ENCODE data around the gene DHRSX.
"Not testable (repeated sequence)": the region's sequence is repeated elsewhere in the genome, so short reads cannot be mapped to it uniquely, and the experiment has no call there.

DHRSX gene

GRCh38 chrX:2474963-2475726, 25.6 kb downstream of the DHRSX start:
- DNase-seq (ENCODE audit: low read depth) = no peak

DNA sequence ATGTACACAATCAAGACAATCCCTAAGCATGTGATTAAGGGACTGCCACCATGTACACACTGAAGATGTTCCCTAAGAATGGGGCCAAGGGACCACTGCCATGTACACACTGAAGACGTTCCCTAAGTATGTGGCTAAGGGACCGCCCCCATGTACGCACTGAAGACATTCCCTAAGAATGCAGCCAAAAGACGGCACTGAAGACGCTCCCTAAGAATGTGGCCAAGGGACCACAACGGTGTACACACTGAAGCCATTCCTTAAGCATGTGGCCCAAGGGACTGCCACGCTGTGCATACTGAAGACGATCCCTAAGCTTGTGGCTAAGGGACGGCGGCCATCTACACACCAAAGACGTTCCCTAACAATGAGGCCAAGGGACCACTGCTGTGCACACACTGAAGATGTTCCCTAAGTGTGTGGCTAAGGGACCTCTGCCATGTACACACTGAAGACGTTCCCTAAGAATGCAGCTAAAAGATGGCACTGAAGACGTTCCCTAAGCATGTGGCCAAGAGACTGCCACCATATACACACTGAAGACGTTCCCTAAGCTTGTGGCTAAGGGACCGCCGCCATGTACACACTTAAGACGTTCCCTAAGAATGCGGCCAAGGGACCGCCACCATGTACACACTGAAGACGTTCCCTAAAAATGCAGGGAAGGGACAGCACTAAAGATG, 26.4 kb downstream of the DHRSX start:
- DNase-seq (ENCODE audit: low read depth) = no peak

DNA sequence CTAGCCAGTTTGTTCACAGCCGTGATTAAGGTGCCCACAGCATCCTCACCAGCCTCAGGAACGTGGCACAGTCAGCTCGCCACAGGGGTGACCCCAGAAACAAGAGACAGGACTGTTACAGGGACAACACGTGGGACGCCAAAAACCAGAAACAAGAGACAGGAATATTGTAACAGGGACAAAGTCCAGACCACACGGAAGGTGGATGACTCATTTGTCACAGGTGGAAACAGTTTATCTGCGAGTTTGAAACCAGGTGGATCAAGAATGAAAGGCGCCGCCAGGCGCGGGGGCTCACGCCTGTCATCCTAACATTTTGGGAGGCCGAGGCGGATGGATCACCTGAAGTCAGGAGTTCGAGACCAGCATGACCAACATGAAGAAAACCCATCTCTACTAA, 27.7 kb downstream of the DHRSX start:
- not testable (repeated sequence) for DNase-seq (ENCODE audit: low read depth)

- DNase-seq (ENCODE audit: low read depth) = no peak
Measured at GRCh38 chrX:2471641-2472040, 29.1 kb downstream of the DHRSX start.

GRCh38 chrX:2471126-2471525, 29.6 kb downstream of the DHRSX start:
- DNase-seq (ENCODE audit: low read depth) = not testable (repeated sequence)

DNA sequence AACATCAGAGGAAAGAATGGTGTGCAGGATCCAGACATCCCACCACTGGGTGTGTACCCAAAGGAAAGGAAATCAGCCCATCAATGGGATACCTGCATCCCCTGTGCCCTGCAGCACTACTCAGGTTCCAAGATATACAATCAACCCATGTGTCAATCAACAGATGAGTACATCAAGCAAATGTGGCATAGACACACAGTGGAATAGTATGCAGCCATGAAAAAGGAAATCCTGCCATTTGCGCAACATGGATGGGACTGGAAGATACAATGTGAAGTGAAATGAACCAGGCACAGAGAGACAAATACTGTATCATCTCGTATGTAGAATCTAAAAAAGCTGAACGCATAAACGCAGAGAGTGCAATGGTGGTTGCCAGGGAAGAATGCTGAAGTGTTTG, 30.9 kb downstream of the DHRSX start:
- DNase-seq (ENCODE audit: low read depth) = not testable (repeated sequence)

DNA sequence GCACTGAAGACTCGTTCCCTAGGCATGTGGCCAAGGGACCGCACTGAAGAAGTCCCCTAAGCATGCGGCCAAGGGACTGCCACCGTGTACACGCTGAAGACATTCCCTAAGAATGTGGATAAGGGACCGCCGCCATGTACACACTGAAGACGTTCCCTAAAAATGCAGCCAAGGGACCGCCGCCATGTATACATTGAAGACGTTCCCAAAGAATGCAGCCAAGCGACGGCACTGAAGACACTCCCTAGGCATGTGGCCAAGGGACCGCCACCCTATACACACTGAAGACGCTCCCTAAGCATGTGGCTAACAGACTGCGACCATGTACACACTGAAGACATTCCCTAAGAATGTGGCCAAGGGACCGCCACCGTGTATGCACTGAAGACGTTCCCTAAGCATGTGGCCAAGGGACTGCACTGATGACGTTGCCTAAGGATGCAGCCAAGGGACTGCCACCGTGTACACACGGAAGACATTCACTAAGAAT, 31.5 kb downstream of the DHRSX start:
- DNase-seq (ENCODE audit: low read depth) = no peak

DNA sequence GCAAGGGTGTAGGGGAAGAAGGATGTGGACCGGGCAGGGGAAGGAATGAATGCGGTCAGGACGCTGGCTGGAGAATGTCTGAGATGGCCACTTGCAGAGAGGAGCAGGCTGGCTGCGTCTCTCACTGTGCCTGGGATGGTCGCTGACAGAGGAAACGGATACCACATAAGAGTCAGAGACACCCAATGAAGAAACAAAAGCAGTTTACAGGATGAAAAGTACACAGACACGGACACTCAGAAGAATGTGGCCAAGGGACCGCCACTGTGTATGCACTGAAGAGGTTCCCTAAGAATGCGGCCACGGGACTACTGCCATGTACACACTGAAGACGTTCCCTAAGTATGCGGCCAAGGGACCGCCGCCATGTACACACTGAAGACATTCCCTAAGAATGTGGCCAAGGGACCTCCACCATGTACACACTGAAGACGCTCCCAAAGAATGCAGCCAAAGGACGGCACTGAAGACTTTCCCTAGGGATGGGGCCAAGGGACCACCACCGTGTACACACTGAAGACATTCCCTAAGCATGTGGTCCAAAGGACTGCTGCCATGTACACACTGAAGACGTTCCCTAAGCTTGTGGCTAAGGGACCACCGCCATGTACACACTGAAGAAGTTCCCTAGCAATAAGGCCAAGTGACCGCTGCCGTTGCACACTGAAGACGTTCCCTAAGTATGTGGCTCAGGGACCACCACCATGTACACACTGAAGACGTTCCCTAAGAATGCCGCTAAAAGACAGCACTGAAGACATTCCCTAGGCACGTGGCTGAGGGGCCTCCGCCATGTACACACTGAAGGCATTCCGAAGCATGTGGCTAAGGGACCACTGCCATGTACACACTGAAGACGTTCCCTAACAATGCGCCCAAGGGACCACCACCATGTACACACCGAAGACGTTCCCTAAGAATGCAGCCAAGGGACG, 32.2 kb downstream of the DHRSX start:
- DNase-seq (ENCODE audit: low read depth) = no peak

- DNase-seq (ENCODE audit: low read depth) = no peak
Measured at GRCh38 chrX:2466876-2467656, 33.7 kb downstream of the DHRSX start.

DNA sequence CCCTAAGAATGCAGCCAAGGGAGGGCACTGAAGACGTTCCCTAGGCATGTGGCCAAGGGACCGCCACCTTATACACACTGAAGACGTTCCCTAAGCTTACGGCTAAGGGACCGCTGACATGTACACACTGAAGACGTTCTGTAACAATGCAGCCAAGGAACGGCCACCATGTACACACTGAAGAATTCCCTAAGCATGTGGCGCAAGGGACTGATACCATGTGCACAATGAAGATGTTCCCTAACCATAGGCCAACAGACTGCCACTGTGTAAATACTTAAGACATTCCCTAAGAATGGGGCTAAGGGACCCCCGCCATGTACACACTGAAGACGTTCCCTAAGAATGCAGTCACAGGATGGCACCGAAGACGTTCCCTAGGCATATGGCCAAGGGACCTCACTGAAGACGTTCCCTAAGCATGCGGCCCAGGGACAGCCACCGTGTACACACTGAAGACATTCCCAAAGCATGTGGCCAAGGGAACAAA, 36.1 kb downstream of the DHRSX start:
- no peak for DNase-seq (ENCODE audit: low read depth)

GRCh38 chrX:2463973-2464676, 36.7 kb downstream of the DHRSX start:
- no peak for DNase-seq (ENCODE audit: low read depth)

DNA sequence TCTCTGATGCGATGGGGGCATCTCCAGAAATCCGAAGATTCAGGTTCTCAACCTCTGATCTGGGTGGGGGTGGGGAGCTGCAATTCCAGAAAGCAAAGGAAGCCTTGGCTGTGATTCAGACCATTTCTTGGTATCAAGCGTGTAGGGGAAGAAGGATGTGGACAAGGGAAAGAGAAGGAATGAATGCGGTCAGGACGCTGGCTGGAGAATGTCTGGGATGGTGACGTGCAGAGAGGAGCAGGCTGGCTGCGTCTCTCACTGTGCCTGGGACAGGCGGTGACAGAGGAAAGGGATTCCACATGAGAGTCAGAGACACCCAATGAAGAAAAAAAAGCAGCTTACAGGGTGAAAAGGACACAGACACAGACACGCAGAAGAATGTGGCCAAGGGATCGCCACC, 37.3 kb downstream of the DHRSX start:
- not testable (repeated sequence) for DNase-seq (ENCODE audit: low read depth)

DNA sequence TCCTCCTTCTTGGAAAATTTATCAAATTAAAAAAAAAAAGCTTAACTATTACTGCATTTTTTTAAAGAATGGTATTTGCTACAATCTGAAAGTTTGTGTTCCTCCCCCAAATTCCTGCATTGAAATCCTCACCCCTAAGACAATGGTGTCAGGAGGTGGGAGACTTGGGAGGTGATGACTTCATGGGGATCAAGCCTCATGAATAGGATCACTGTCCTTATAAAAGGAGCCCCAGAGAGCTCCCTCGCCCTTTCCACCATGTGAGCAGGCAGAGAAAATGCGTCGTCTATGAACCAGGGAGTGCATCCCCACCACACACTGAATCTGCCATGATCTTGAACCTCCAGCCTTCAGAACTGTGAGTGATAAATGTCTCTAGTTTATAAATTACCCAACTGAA, 38.0 kb downstream of the DHRSX start:
- no peak for DNase-seq (ENCODE audit: low read depth)

GRCh38 chrX:2462074-2462473, 38.7 kb downstream of the DHRSX start:
- no peak for DNase-seq (ENCODE audit: low read depth)

DNA sequence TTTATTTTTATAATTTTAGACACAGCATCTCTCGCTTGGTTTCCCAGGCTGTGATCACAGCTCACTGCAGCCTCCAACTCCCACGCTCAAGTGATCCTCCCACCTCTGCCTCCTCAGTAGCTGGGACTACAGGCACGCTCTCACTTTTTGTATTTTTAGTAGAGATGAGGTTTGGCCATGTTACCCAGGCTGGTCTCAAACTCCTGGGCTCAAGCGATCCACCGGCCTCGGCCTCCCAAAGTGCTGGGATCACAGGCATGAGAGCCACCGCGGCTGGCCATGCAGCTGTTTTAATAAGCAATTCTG, 39.1 kb downstream of the DHRSX start:
- no peak for DNase-seq (ENCODE audit: low read depth)

- DNase-seq (ENCODE audit: low read depth) = not testable (repeated sequence)
Measured at GRCh38 chrX:2460821-2461710, 39.7 kb downstream of the DHRSX start.

- not testable (repeated sequence) for DNase-seq (ENCODE audit: low read depth)
Measured at GRCh38 chrX:2460048-2460447, 40.7 kb downstream of the DHRSX start.

- no peak for DNase-seq (ENCODE audit: low read depth)
Measured at GRCh38 chrX:2458309-2458708, 42.5 kb downstream of the DHRSX start.

DNA sequence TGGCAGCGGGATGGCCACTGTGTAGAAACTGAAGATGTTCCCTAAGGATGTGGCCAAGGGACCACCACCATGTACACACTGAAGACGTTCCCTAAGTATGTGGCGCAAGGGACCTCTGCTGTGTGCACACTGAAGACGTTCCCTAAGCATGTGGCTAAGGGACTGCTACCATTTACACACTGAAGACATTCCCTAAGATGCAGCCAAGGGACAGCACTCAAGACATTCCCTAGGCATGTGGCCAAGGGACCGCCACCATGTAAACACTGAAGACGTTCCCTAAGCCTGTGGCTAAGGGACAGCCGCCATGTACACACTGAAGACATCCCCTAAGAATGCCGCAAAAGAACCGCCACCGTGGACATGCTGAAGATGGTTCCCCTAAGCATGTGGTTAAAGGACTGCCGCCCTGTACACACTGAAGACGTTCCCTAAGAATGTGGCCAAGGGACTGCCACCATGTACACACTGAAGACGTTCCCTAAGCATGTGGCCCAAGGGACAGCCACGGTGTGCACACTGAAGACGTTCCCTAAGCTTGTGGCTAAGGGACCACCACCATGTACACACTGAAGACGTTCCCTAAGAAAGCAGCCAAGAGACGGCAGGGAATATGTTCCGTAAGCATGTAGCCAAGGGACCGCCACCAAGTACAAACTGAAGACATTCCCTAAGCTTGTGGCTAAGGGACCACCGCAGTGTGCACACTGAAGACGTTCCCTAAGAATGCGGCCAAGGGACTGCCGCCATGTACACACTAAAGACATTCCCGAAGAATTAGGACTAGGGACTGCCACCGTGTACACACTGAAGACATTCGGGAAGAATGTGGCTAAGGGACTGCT, 43.3 kb downstream of the DHRSX start:
- DNase-seq (ENCODE audit: low read depth) = no peak
